Activated CD4-positive, alpha-beta T cell treated with anti-CD3 and anti-CD28 coated beads for 4 hours (primary cell): ENCODE data around the gene MT1X.
"Not testable (repeated sequence)": the region's sequence is repeated elsewhere in the genome, so short reads cannot be mapped to it uniquely, and the experiment has no call there.

Experiments used
- DNase-seq, 2 donors: peaks; one replicate each; pipeline ENCODE4 v3.0.0-alpha.2; 2020

Gene MT1X

DNA sequence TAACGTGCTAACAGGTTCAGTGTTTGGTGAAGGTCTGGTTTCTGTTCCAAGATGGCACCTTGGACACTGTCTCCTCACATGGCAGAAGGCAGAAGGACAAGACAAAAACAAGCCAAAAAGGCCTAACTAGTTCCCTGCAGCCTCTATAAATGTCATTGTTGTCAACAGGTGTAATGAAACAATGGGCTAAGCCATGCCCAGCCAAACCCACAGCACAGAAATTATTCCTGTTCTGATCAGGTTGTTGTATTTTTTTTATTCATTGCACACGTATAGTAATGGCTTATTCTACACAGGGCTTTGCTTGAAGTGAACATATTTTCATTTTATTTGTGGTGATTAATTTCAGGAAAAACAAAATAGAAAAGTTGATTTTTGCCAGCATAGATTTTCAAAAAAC, 31.5 kb downstream of the MT1X start:
- no peak for DNase-seq

DNA sequence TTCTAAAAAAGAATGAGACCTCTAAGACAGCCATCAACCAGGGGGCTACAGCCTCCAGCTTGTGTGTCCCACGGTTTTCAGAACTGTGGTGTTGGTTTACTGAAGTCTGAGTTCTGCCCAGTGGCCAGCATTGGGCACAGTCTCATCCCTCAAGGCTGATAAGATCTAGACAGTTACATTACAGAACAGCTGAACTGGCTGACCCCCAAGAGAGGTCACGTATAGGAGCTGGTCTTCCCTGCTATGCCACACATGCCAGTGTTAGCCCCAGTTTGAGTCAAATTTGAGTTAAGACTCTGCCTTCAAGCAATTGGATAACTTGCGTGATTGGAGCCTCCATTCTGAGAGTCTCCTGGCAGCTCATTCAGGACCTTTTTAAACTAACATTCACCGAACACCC, 32.9 kb downstream of the MT1X start:
- DNase-seq, result no peak

DNA sequence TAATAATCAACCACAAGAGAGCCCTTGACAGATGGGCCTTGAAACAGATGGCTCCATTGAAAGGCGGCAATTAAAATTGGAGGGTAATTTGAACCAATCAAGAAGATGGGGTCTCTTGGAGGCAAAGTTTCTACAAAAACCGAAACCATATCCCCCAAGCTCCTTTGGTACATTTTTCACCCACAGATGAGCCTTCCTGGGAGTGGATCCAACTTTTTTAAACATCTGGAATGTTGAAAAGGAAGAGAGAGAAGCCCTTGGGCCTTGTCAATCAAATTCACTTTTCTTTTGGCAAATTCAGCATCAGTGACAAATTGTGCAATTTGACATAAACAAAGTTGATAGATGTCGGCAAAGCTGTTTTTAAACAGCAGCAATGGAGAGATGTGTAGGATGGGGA, 34.5 kb downstream of the MT1X start:
- DNase-seq, result no peak

DNA sequence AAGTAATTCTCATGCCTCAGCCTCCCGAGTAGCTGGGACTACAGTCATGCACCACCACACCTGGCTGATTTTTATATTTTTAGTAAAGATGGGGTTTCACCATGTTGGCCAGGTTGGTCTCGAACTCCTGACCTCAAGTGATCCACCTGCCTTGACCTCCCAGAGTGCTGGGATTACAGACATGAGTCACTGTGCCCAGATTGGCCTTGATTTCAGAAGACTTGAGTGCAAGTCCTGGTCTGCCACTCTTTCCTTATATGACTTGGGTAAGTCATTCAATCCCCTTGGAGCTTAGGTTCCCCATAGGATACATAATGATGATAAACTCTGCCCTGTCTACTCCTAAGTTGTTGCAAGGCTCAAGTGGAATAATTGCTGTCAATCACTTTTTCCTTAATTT, 35.3 kb downstream of the MT1X start:
- DNase-seq, result not testable (repeated sequence)

DNA sequence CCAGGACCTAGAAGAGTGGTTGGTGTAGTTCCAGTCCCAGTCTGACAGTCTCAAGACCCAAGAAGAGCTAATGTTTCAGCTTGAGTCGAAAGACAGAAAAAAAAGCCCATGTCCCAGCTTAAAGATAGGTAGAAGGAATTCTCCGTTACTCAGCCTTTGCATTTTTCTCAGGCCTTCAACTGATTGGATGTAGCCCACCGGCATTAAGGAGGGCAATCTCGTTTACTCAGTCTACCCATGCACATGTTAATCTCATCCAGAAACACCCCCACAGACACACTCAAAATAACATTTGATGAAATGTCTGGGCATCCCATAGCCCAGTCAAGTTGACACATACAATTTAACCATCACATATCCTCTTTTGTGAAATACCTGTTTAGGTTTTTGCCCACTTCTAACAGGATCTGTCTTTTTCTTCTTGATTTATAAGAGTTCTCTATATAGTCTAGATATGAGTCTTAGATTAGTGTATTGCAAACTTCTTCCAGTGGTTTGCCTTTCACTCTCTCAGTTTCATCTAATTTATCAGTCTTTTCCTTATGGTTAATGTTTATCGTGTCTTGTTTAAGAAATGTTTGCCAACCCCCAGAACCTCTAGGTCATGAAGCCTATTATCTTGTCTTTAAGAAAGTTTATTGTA, 40.1 kb downstream of the MT1X start:
- no peak for DNase-seq

DNA sequence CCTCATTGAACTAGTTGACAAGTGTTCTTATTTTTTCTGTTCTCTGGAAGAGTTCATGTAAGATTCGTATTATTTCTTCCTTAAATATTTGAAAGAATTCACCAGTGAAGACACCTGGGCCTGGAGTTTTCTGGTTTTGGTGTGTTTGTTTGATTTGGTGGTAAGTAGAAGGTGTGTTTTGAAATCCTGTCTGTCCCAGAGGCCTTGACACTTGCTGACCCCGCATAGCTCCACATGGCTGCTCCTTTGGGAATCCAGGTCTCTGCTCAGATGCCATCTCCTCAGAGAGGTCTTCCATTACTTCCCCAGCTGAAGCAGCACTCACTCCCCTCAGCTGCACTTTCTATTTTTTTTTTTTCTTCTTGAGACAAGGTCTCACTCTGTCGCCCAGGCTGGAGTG, 41.9 kb downstream of the MT1X start:
- no peak for DNase-seq

DNA sequence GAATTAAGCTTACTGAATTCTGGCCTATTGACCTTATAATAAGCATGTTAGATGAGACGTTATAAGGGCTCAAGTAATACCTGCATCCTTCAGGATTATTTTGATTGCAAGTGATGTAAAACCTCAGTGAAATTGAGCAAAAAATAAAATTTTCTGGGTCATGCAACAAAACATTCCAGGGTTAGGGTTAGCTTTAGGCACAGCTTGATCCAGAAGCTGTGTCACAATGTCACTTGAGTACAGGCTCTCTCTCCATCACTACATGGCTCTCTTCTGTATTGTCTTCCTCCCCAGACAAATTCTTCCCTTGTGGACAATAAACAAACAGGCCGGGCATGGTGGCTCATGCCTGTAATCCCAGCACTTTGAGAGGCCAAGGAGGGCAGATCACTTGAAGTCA, 44.0 kb downstream of the MT1X start:
- DNase-seq, result no peak

DNA sequence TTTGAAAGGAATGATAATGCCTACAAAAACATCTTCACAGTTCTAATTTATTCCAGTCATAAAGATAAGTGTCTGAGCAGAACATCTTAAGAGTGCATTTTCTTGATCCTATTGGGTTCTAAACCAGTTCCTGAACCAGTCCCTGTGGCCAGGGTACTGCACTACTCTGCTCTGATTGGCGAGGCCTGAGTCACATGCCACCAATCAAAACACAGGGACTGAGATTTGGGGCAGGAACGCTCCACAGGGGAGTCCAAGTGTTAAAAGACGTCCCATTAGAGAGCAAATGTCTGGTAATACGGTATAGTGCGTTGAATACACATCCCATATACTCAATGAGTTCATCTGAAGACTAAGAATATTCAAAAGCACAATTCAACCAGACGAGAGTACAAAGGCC, 44.7 kb downstream of the MT1X start:
- DNase-seq, result no peak

DNA sequence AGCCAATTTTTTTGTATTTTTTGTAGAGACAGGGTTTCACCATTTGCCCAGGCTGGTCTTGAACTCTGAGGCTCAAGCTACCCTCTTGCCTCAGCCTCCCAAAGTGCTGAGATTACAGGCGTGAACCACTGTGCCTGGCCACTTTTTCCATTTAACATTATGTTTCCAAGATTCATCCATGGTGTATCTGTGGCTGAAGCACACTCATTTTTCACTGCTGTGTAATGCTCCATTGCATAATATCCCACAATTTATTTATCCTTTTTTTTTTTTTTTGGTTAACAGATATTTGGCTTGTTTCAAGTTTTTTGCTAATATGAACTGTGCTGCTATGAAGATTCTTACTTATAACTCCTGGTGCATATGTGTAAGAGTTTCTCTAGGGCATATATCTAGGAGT, 45.8 kb downstream of the MT1X start:
- DNase-seq, result no peak

DNA sequence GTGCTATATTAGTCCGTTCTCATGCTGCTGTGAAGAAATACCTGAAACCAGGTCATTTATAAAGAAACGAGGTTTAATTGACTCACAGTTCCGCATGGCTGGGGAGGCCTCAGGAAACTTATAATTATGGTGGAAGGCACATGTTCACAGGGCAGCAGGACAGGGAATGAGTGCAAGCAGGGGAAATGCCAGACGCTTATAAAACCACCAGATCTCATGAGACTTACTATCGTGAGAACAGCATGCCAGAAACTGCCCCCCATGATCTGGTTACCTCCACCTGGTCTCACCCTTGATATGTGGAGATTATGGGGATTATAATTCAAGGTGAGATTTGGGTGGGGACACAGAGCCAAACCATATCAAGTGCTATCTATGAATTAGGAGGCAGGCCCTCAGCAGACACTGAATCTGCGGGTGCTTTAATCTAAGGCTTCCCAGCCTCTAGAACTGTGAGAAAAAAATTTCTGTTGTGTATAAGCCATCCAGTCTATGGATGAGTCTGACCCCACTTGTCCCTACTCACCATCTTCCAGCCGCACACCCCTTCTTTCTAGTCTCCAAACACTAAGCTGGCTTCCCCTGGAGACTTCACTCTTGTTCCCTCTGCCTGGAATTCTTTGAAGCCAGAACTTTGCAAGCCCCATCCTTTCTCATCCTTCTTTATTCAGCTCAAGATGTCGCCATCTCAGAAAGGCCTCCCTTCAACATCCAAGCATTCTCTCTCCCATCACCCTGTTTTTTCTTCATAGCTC, 46.9 kb downstream of the MT1X start:
- no peak for DNase-seq

DNA sequence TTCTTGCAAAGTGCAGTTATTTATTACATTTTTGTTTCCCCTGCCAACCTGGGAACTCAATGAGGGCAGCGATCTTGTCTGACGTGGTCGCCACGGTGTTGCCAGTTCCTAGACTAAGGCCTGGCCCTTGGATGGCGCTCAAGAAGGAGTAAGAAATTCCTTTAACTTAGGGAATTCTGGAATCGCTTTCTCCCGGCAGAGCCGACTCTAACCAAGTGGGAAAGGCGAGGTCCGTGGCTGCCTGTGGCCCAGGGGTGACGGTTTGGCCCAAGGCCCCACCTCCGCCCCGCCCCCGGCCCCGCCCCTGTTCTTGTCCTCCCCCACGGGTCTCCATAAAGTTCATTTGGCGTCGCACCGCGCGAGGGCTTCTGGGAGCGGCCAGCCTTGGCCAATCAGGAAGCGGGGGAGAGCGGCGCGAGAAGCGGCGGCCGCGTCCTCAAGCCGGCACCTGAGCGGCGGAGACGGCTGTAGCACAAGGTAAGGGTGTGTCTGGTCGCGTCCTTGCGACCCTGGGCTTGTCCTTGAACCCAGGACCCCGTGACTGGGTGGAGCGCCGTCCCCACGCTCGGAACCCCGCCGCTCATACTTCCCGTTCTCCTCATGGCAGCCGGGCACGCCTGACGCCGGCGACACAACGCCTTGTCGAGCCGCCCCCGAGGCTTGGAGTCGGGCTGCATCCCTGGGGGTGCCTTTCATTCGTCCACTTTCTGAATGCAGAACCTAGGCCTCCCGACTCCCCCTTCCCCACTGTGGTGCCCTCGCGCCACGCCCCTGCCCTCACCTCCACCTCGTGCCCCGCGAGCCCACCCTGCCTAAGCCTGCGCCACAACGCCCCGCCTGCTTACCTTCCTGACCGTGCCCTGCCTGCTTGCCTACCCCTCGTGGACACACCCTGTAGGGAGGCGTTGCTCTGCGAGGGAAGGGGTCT, 47.7 kb downstream of the MT1X start, which contains the start of gene NUP93:
Gene NUP93 (plus strand): TSS at position 395 of the 928 bp plus-strand sequence. CDS start 18,119 bp downstream, outside the sequence.
- DNase-seq, result peak; percentile 86 to 89

DNA sequence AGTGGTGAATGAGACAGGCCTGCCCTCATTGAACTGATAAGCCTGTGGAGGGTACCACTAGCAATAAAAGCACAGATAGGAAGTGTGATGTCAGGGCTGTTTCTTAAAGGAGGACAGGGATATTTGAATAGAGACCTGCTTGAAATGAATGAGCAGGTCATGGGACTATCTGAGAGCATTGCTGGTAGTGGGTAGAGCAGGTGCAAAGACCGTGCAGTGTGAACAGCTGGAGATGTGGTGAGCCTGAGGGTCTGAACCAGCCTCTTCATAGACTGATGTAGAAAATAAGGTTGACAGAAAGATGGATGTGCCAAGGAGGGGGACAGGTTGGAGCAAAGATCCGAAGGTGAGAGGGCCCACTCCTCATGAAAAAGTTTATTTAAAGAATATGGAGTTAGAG, 50.1 kb downstream of the MT1X start:
- no peak for DNase-seq

DNA sequence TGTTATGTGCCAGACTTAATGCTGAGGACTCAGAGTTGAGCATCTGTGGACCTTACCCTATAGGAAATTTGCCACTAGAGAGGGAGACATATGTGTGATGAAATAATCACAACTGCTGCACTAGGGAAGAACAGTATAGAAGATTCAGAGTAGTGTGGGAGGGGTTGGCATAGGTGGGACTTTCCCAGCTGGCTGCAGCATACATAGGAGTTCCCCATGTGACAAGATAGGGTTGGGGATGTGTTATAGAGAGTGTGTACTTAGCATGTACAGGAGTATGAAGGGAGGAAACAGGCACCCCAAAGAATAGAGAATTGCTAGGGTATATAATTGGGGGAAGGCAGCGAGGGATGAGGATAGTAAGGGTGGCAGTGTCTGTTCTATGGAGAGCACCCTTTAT, 50.6 kb downstream of the MT1X start:
- DNase-seq, result peak in 1 of 2 donors; percentile 11
